NCI-H1417 treated with DMSO at 0.1 percent for 48 hours (cell line): ENCODE measurements around the gene CKLF.
"Not testable (repeated sequence)": the region's sequence is repeated elsewhere in the genome, so short reads cannot be mapped to it uniquely, and the experiment has no call there.

ENCODE experiments used
- DNase-seq: peaks from one replicate; lab custom pipeline; 2025; lab: John Stamatoyannopoulos, UW

CKLF gene

DNA sequence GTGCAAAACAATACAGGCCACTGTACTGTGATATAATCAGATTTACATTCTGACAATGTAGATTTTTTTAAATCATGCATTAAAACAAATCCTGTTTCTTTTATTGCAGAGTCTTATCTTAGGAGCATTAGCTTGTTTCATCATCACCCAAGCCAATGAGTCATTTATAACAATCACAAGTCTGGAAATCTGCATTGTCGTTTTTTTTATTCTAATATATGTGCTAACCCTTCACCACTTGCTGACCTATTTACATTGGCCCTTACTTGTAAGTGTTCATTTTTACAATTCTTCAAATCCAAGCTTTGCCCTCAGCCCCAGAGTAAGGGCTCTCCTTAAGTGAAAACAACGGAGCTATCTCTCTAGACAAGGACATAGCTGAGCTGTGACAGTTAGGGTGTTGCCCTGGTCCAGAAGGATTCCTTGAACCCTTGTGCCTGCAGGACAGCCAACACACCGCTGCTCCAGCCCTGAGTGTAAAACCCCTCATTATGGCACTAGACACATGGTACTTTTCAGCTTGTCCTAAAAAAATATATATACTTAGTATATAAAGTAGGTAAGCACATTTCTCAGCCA lies 17.5 kb downstream of the CKLF start:
- no peak for DNase-seq

DNA sequence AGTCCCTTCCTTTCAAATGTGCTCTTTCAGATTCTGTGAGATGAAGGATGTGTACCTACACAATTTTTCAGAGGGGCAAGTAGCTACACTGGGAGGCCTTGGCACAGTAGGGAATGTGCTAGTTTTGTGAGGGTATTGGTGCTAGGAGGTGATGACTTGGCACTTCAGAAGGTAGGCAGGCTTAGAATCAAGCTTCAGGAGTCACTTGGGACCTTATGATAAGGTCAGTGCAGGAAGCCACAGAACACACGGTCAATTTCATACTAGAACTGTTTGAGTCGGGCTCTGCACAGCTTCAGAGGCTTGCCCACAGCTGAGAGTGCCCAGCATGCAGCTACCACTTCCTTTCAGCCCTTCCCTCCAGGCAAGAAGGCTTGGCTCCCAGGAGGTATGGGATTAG lies 20.0 kb downstream of the CKLF start:
- DNase-seq = no peak

DNA sequence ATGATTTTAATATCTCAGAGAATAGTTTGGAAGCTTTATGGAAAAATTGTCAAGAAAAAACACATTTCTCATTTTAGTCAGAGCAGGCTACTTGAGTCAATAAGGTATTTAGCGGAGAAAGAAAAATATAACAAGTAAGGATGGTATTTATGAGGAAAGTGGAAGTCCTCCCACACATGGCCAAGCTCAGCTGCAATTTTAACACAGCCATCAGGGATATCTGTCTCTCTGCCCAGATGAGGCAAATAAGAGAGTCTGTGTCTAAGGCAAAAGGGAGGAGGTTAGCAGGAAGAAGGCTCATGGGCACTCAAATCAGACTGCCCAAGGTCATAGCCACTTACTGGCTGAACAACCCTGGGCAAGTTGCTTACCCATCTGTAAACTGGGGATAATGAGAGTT lies 21.7 kb downstream of the CKLF start:
- no peak for DNase-seq

DNA sequence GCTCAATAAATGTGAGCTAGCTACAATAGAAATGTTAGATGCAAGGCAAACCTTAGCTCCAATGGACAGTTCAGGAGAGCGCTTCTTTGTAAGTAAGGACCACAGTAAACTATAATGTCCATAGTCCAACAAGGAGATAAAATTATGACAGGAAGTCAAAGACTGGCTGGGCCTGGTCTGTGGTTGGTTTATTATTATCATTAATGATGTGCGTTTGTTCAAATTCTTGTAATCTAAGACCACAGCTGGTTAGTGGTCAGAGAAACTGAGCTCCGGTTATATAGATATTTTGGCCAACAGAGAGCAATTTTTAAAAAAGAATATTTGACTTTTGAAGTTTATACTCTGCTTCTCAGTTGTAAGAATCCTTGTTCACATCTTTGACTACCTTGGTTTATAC lies 22.2 kb downstream of the CKLF start:
- DNase-seq = no peak

DNA sequence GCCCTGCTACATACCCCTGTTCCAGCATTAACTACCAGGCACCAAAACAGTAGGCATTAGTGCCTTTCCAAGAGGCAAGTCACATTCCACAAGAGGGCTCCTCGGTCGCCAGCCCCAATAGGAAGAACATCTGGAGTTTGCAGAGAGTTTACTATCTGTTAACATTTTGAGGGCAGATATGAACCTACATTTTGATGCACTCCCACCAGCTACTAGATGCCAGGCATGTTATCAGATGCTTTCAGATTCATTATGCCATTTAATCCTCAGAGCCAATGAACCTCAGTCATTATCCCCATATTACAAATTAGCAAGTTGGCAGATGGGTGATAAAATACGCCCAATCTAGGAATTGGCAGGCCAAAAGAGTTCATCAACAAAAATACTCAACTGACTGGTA lies 22.7 kb downstream of the CKLF start:
- no peak for DNase-seq

DNA sequence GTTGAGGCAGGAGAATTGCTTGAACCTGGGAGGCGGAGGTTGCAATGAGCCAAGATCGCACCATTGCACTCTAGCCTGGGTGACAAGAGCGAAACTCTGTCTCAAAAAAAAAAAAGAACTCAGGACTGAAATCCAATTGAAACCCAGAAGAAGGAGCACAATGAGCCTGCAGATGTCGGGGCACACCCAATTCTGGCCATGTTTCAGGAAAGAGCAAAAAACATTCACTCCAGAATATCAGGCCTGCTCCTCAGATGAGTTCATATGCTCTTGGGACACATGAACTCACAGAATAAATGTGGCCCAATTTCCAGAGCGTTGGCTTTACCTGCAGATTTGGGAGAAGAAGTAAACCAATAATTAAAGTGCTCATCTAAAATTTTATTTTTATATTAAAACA lies 23.9 kb downstream of the CKLF start:
- no peak for DNase-seq

DNA sequence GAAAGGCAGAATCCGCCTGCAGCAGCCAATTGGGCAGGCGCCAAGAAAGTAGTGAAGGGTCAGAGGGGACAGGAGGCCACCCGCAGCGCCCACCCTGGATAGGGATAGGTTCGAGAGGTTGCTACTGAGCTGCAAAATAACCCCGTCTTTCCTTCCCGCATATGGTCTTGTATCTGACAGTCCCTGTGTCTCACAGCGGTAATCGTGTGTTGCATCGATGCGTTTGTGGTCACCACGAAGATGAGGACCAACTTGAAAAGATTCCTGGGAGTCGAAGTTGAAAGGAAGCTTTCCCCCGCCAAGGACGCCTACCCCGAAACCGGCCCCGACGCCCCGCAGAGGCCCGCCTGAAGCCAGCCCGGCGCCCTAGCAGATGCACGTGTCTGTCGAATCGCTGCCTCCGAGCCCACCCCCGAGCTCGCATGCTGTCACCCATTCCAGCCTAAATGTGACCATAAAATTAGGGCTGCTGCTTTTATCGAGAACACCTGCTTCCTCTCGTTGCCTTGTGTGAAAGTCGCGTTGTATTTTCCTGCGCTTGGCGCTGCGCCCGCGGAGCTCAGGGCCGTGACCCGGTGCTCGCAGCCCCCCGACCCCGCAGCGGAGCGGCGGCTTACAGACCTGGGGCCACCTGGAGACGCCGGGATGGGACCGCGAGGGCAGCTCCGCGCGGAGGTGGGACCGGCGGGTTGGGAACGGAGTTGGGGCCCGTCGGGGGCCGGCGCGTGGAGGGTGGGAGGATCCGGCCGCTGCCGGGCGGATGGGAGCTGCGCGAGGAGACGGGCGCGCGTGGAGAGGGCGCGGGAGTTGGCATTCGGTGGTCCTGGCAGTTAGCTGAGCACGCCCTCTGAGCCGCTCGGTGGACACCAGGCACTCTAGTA lies 26.5 kb downstream of the CKLF start, which contains the start of gene CMTM2:
CMTM2 (plus strand) TSS at position 813 of the 881 bp plus-strand sequence. CDS start 145 bp downstream, outside the sequence.
- DNase-seq = no peak

DNA sequence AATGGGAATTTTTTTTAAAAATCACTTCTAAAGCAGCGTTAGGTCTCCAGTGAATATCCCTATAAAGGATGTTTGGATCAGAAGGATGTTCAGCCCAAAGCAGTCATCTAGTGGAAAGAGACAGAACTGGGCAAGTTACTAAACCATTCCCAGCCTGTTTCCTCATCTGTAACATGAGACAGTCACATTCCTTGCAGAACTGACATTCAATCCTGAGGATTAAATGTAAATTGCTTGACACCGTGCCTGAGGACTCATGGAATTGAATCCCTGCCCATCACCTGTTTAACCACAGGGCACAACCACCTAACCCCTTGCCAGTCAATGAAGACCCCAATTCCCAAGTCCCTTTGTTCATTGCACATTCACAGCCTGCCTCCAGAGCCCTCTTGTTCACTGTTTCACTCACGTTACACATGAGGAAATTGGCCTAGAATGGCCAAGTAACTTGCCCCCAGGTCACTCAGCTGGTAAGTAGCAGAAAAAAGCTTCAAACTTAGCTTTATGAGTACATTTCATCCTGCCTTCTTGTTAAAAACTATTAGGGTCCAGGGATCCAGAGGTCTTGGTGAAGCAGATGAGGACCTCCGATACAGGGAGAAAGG lies 28.3 kb downstream of the CKLF start:
- DNase-seq = no peak

DNA sequence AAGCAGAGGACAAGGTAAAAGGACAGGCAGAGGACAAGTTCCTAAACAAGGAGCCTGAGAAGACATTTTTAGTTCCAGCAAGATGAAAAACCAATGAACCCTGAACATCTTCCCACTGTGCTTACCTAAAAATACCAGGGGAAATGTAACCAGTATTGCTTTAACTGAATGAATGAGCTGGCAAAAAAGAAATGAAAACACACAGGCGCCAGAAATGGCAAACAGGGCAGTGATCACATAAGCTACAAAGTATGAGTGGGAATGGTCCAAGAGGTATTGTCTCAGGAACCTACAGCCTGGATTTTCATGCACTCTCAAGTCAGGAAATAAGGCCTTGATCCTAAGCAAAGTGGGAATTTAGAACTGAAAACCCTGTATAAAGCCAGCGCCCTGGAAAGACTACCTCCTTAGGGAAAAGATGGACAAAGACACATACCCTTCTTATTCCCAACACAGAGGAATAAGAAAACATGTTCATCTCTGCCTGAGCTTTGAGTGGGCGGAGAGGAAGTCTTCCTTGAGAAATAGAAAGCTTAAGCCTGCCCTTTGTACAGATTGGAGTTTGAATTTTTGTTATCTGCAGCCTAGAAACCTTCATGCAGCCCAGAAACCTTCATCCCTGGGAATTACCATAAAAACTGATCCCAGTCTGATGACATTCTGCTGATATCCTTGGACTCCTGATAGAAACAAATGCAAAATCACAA lies 29.0 kb downstream of the CKLF start:
- no peak for DNase-seq

DNA sequence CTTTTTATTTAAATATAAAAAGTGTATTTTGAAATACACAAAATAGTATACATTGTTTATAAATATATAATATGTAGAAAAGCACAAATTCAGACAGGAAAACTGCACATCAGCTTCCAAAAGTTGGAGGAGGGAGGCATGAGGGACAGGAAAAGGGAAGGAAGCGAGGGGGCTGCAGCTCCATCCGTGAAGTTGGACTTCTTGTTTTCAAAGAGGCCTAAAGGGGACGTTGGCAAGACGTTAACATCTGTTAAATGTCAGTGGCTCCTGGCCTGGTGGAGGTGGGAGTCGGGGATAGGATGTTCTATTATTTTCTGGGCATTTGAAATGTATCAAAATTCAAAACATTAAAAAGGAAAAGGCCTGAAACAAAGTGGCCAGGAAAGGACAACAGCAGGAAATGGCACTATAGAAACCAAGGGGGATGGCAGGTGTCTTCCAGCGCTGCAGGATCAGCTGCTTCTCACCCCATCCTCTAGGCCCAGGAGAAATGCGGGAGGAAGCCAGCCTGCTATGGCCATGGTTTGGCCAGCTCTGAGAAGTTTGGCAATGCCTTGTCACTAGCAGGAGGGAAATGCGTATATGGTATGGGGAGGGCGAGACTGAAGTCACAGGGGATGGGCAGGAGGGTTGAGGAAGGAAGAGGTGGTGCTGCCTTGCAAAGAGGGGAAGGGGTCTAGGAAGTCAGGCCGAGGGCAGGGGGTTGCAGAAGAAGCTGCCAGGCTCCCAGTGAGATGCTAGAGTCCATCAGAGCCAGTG lies 33.3 kb downstream of the CKLF start:
- DNase-seq = no peak

DNA sequence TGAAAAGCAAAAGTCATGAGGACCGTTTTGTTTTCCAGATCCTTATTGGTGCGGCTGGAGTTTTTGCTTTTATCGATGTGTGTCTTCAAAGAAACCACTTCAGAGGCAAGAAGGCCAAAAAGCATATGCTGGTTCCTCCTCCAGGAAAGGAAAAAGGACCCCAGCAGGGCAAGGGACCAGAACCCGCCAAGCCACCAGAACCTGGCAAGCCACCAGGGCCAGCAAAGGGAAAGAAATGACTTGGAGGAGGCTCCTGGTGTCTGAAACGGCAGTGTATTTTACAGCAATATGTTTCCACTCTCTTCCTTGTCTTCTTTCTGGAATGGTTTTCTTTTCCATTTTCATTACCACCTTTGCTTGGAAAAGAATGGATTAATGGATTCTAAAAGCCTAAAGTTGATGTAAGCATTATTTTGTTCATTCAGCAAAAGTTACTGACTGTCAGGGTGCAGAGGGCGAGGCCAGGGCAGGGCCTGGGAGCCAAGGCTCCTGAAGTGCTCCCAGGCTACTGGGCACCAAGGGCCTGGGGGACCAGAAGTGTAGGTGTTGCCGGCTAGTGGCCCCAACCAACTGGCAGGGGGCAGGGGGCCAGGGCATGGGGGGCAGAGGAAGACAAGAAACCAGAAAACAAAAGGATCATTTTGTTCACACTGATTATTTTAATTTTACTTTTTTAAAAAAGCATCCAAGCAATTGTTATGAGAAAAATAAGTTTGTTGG lies 35.7 kb downstream of the CKLF start:
- DNase-seq = no peak

DNA sequence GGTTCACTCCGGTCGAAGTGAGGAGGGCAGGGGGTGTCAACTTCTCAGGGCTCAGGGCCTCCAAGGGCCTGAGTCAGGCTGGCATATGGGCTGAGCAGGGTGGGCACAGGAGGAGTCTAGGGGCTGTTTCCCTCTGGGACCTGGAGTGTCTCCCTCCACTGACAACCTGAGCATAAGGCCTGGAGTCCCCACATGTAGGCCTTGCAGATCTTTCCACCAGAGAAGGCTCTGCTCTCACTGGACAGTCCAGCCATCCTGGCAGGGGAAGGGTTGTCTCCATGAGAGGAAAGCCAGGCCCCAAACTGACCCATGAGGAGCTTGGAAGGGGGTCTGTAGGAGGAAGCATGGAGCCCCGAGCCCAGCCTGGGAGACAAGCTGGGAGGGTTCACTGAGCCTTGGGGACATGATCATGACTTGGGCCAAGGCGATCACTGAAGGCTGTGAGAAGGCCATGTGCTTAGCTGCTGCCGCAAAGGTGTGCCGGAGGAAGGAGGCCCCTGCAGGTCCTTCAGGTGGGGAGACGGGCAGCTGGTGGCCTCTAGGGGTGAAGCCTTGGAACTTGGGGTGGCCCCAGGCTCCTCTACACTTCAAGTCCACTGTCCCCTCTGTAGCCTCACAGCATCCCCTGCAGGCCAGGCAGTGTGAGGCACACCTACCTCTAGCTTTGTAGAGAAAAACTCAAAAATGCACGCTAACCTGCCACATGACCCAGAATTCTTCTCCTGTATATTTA lies 36.8 kb downstream of the CKLF start:
- DNase-seq = no peak

DNA sequence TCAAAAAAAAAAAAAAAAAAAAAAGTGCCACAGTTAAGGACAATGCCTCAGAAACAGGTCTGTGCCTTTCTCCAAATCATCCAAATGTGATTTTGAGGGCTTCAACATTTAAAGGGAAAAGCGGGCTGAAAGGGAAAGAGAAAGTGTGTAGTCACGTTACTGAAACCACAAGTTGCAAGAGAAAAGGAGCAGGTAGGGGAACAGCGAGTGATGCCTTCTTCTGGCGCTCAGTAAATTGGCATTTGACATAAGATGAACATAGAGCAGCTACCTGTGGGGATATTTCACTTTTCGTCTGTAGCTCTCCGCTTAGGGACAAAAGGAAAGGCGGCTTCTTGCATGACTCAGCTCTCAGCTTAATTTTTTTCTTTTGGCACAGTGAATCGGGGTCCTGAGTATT lies 37.9 kb downstream of the CKLF start:
- no peak for DNase-seq

DNA sequence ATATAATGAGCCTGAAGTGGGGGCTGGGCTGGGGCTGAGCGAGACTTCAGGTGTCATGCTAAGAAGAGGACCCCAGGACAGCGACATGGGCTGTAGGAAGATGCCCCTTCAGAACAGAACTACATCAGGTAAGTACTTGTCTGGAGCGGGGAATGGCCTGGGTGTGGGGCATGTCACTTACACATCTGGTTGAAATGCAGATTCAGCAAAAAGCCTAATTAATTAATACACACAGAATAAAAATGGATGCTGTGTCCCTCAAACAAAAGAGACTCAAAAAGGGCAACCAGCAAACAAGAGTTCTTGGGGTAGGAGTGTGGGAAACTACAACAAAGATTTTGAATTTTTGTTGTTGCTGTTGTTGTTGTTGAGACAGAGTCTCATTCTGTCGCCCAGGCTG lies 38.6 kb downstream of the CKLF start:
- no peak for DNase-seq

DNA sequence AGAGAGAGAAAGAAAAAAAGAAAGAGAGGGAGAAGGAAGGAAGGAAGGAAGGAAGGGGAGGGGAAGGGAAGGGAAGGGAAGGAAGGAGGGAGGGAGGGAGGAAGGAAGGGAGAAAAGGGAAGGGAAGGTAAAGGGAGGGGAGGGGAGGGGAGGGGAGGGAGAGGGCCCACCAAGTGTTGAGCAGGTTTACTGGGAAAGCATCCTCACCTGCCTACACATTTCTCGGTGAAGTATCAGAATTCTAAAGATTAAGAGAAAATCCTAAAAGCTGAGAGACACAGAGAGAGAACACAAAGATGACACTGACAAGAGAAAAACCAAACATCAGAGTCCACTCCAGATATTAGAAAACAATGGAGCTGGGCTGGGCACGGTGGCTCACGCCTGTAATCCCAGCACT lies 39.9 kb downstream of the CKLF start:
- no peak for DNase-seq

DNA sequence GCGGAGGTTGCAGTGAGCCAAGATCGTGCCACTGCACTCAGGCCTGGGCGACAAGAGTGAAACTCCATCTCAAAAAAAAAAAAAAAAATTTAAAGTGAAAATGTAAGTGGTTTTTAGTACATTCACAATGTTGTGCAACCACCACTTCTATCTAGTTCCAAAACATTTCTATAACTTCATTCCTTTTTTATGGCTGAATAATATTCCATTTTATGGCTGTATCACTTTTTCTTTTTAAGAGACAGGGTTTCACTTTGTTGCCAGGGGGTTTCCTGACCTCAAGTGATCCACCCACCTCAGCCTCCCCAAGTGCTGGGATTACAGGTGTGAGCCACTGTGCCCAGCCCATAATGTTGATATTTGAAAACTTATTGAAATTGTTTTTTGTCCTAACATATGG lies 40.4 kb downstream of the CKLF start:
- no peak for DNase-seq

DNA sequence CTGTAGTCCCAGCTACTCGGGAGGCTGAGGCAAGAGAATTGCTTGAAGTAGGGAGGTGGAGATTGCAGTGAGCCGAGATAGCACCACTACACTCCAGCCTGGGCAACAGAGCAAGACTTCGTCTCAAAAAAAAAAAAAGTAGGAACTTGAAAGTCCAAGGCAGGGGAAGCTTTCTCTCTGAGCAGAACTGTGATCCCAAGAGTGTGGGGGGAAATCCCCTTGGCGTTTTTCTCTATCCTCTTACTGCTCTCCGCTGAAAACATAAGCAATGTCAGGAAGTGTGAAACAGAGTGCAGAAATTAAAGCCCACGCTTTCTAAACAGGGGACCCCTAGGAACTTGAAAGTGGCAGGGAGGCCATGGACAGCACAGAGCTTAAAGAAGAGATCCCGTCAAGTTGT lies 42.4 kb downstream of the CKLF start:
- no peak for DNase-seq

DNA sequence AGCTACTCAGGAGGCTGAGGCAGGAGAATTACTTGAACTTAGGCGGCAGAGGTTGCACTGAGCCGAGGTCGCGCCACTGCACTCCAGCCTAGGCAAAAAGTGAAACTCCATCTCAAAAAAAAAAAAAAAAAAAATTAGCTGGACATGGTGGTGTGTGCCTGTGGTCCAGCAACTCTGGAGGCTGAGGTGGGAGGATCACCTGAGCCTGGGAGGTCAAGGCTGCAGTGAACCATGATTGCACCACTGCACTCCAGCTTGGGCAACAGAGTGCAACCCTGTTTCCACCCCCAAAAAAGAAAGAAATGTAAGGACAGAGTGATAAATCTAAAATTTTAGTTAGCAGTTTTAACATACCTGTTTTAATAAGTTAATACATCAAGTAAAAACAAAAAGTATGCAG lies 44.2 kb downstream of the CKLF start:
- DNase-seq = not testable (repeated sequence)

DNA sequence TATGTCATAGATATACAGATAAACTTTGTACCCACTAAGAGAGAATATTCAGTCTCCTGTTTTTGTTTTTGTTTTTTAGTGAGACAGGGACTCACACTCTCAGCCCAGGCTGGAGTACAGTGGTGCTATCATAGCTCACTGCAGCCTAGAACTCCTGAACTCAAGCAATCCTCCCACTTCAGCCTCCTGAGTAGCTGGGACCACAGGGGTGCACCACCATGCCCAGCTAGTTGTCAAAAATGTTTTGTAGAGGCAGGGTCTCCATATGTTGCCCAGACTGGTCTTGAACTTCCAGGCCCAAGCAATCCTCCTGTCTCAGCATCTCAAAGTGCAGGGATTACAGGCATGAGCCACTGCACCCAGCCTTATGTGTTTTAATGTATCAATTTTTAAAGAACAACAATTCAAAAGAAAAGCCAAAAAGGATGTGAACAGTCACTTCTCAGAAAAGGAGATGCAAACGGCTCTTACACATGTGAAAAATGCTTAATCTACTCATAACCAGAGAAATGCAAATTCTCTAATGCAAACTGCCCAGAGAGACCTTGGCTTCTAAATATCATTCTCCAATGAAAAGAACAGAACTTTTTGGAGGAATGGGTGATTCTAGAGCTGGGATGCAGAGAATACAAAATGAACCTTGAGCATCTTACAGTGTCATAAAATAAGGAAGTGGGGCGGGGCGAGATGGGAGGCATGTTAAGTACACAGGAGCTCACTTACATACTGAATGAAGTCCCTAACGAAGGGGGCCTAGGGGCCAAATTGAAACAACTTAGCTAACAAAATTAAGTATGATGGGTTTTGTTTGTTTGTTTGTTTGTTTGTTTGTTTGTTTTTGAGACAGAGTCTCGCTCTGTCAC lies 44.8 kb downstream of the CKLF start:
- DNase-seq = no peak

DNA sequence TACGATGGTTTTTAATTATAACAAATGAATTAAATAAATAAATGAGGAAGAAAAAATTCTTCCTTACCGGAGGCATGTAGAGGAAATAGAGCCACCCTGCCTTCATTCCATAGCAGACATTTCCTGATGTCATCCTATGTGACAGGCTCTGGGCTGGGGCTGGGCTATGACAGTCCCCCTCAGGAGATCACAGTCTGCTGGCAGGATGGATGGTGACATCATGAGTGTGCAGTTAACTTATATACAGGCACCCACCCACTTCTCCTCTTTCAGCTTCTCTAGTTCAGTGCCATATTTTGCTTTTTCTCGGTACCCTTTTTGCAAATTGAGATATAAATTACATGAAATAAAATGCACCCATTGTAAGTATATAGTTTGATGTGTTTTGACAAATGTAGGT lies 45.7 kb downstream of the CKLF start:
- no peak for DNase-seq
